Colonic mucosa (tissue), 4 donors: ENCODE results near the gene LARP4B. TPM values are rescaled to one million over a fixed set of nuclear protein-coding genes. Genes with fewer than 3 reads are reported as not detected.

Experiments
- DNase-seq: peaks from one replicate; pipeline ENCODE4 v3.0.0-alpha.2; 2020
- H3K27ac ChIP-seq: fragments of 200-600 bp; one replicate; pipeline ENCODE4 v1.8.0; 2021
- H3K27me3 ChIP-seq: fragments of 200-600 bp; one replicate; pipeline ENCODE4 v1.8.0; 2021
- H3K36me3 ChIP-seq: fragments of 200-600 bp; one replicate; pipeline ENCODE4 v1.8.0; 2021
- H3K4me1 ChIP-seq: fragments of 200-600 bp; one replicate; pipeline ENCODE4 v1.8.0; 2021; ENCODE audit warnings: mild to moderate bottlenecking
- H3K4me3 ChIP-seq: fragments of 200-600 bp; one replicate; pipeline ENCODE4 v1.8.0; 2021
- H3K9ac ChIP-seq, 2 donors: one replicate each; pipeline ENCODE4 v1.7.0; 2013; ENCODE audit warnings: control low read depth in 2 of 2, low read depth in 2 of 2, low read length in 2 of 2
- H3K9me3 ChIP-seq: fragments of 200-600 bp; one replicate; pipeline ENCODE4 v1.8.0; 2021
- intact Hi-C: fragments of 100-400 bp; cut with DNase I; formaldehyde crosslinking; loops from one replicate; pipeline ENCODE4 v1.14.1; 2022
- total RNA-seq, 2 donors: library from RNA; stranded (reverse); fragmentation: NEBNext Ultra II Directional in 1 of 2; extraction: Animal tissue kit (Norgen Biotek cat#: 25700) in 1 of 2; gene quantifications; one replicate each; pipeline ENCODE4 v1.2.1, GENCODE V29; 2021
- TF ChIP-seq, protein P1 (sequence below): fragments of 200-600 bp; IDR thresholded peaks from one replicate; pipeline ENCODE4 v1.8.0; 2022; ENCODE audit warnings: antibody characterized with exemption, mild to moderate bottlenecking
- donor health status: healthy.
- donor health status: DM: no; HTN: no; CAD: no.
- donor health status: DM: no; HTN: no; CAD: no.

LARP4B gene
- total RNA-seq, 2 donors from 2014 or later, result 129 to 136 TPM

DNA sequence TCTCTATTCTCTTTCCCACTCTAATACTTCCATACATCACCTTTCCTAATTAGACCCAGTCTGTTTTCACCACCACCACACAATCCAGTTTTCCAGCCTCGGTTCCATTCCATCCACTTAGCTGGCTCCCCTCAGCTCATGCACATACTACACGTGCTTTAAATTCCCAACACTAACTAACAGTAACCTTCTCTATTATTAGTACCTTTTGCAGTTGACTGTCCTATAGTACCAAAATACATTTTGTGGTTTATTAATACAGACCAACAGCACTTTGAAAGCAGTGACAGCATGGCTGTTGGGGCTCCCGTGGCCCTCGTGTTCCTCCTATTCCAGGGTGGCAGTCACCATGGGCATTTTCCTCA lies 64.9 kb downstream of the LARP4B start:
- Histone ChIP-seq H3K27ac (no peak overlapping the region), H3K4me3 (no peak overlapping the region), H3K27me3 (no peaks in the 10 kb centered on the region), H3K4me1 (no peaks in the 10 kb centered on the region), H3K9ac (no peak overlapping the region), H3K36me3 (no peaks in the 10 kb centered on the region), H3K9me3 (no peaks in the 10 kb centered on the region)
- intact Hi-C loops, result no loop called here
- DNase-seq, result no peak
- TF ChIP-seq, protein P1, sequence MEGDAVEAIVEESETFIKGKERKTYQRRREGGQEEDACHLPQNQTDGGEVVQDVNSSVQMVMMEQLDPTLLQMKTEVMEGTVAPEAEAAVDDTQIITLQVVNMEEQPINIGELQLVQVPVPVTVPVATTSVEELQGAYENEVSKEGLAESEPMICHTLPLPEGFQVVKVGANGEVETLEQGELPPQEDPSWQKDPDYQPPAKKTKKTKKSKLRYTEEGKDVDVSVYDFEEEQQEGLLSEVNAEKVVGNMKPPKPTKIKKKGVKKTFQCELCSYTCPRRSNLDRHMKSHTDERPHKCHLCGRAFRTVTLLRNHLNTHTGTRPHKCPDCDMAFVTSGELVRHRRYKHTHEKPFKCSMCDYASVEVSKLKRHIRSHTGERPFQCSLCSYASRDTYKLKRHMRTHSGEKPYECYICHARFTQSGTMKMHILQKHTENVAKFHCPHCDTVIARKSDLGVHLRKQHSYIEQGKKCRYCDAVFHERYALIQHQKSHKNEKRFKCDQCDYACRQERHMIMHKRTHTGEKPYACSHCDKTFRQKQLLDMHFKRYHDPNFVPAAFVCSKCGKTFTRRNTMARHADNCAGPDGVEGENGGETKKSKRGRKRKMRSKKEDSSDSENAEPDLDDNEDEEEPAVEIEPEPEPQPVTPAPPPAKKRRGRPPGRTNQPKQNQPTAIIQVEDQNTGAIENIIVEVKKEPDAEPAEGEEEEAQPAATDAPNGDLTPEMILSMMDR, result no peak

DNA sequence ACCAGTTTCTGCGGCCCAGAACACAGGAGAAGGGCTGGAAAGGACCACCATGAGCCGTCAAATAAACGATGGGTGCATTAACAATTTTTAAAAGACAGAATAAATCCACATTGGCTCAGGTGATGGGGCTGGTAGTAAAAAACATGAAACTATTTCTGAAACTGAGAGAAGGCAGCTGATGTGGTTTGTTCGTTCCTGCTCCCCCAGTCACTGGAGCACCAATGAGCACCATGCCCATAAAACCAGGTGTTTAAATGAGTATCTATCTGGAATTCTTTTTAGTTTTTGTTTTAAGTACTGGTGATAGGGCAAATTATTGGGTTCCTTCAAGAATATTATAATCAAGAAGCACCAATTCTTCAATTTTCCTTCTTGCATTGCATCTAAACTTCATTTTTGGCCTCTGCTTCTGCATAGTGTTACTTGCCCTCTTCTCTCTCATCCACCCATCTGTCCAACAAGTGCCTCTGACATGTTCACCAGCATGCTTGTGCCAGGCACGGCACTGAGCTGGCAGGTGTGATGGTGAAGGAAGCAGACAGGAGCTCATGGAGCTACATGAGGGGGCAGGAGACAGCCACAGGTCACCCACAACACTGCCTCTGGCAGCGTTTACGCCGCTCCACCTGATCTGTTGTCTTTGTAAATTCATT lies 65.5 kb downstream of the LARP4B start:
- Histone ChIP-seq H3K27me3 (no peaks in the 10 kb centered on the region), H3K27ac (no peak overlapping the region), H3K9me3 (no peaks in the 10 kb centered on the region), H3K36me3 (no peaks in the 10 kb centered on the region), H3K9ac (no peak overlapping the region), H3K4me1 (no peaks in the 10 kb centered on the region), H3K4me3 (no peak overlapping the region)
- TF ChIP-seq, protein P1, result no peak
- no peak for DNase-seq
- intact Hi-C loops, result no loop called here

DNA sequence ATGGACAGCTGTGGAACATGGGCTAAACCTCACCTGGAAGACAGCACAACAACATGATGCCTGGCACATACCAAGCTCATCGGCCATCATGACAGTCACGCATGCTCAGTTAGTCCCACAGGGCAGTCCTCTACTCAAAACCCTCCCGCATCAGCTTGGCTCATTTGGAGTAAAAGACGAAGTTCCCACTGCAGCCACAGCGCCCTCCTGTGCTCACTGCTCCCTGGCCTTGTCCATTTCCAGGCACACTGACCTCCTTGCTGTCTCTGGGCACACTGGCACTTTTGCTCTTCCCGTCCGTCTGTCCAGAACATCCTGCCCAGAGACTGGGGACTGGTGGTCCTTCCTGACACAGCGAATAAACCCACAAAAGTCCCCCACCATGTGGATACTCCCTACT lies 66.2 kb downstream of the LARP4B start:
- no peak overlapping the region for H3K27ac ChIP-seq
- no peak overlapping the region for H3K9ac ChIP-seq
- H3K4me3 ChIP-seq, result no peak overlapping the region
- no peaks in the 10 kb centered on the region for H3K27me3 ChIP-seq
- H3K9me3 ChIP-seq, result no peaks in the 10 kb centered on the region
- TF ChIP-seq, protein P1, result no peak
- no peaks in the 10 kb centered on the region for H3K4me1 ChIP-seq
- DNase-seq, result no peak
- intact Hi-C loops, result no loop called here
- no peaks in the 10 kb centered on the region for H3K36me3 ChIP-seq

DNA sequence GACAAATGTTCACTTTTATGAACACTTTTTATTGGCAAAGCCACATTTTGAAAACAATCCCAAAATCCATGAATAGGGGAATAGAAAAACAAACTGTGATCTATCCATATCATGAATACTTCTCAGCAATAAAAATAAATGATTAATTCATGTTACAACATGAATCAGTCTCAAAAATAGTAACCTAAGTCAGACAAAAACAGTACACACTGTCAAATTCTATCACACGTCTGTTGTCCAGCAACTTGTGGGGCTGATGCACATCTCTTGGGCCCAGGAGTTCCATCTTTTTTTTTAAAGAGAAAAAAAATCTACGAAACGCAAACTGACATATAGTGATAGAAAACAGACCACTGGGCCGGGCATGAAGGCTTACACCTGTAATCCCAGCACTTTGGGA lies 71.0 kb downstream of the LARP4B start:
- TF ChIP-seq, protein P1, result no peak
- Histone ChIP-seq H3K9me3 (no peaks in the 10 kb centered on the region), H3K27me3 (no peaks in the 10 kb centered on the region), H3K9ac (no peak overlapping the region), H3K4me1 (no peaks in the 10 kb centered on the region), H3K4me3 (no peak overlapping the region), H3K27ac (no peak overlapping the region), H3K36me3 (no peaks in the 10 kb centered on the region)
- intact Hi-C loops, result no loop called here
- no peak for DNase-seq

DNA sequence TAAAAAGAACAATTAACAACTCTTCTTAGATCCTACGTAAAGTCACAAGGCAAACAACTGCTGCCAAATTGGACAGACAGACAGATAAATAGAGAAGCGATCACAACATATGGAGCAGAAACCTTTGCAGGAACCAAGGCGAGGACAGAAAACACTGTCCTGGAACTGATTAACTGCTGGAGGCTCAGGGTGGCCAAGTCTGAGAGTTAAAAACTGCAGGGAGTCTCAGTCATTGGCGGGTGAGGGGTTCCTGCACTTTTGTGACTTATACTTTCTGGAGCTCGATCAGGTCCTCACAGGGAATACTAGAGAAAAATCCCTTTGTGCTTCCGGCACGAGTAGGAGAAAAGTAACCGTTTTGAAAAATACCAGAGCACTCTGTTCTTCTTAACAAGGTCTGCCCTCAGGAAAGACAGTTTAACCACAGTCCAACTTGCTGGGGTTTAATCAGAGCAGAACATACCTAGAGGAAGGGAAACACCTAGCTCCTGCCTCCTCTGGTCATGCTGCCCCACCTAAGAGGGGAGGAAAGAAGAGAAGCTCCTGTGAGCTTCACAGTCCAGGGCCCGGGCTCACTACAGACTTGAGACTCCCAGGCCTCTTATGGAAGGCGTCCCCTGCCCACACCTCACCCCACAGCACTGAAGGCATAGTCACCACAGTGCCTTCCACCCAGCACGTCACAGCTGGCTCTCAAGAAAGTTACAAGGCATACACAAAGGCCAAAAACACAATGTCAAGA lies 74.9 kb downstream of the LARP4B start:
- Histone ChIP-seq H3K36me3 (no peaks in the 10 kb centered on the region), H3K4me3 (no peak overlapping the region), H3K9ac (no peak overlapping the region), H3K27me3 (no peaks in the 10 kb centered on the region), H3K4me1 (no peaks in the 10 kb centered on the region), H3K27ac (no peak overlapping the region), H3K9me3 (no peaks in the 10 kb centered on the region)
- intact Hi-C loops, result no loop called here
- TF ChIP-seq, protein P1, result no peak
- DNase-seq, result no peak
